ENCODE results near the gene CCDC120. TPM values are rescaled to one million over a fixed set of nuclear protein-coding genes. Genes with fewer than 3 reads are reported as not detected.

Gene CCDC120
- total RNA-seq, 1 experiment from 2014 or later, result 5.3 TPM

DNA sequence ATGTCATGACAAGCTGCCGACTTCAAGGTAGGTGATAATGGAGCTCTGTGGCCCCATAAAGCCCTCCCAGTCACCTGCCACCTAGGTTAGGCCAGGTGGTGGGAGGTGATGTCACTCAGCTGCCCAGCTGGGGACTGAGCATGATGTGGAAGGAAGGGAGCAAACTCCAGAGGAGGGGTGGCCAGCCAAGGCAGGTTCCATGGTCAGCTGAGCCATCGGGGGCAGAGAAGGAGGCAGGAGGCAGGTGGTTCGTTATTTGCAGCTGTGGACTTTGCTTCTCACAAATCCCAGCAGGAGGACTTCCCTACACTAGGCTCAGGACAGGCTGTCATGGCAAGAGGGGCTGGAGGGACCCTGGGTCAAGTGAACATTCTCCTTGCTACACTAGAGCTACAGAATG, 2.1 kb downstream of the CCDC120 start:
- intact Hi-C loops (cut with micrococcal nuclease), result no loop called here
- TF ChIP-seq EZH2phosphoT487 (IDR thresholded peaks at IDR 0.05; ENCODE audit: borderline replicate concordance, low read length), result no peak
- TF ChIP-seq, protein P1, sequence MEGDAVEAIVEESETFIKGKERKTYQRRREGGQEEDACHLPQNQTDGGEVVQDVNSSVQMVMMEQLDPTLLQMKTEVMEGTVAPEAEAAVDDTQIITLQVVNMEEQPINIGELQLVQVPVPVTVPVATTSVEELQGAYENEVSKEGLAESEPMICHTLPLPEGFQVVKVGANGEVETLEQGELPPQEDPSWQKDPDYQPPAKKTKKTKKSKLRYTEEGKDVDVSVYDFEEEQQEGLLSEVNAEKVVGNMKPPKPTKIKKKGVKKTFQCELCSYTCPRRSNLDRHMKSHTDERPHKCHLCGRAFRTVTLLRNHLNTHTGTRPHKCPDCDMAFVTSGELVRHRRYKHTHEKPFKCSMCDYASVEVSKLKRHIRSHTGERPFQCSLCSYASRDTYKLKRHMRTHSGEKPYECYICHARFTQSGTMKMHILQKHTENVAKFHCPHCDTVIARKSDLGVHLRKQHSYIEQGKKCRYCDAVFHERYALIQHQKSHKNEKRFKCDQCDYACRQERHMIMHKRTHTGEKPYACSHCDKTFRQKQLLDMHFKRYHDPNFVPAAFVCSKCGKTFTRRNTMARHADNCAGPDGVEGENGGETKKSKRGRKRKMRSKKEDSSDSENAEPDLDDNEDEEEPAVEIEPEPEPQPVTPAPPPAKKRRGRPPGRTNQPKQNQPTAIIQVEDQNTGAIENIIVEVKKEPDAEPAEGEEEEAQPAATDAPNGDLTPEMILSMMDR (conservative IDR thresholded peaks at IDR 0.05; ENCODE audit: low read depth, low read length), result no peak
- no peak for TF ChIP-seq EZH2 (IDR thresholded peaks at IDR 0.05; ENCODE audit: low read length, unreplicated experiment)
- DNase-seq (no peak), ATAC-seq (no peak)
- H3K27ac ChIP-seq (ENCODE audit: low read length), result no peak overlapping the region
- ChIA-PET POLR2A (ENCODE audit: unreplicated experiment) (no interaction called here), CTCF (no interaction called here)
- 0 out of 2 replicates have a peak, but pooled peaks cover 4% of the 10 kb centered on the region for H3K4me1 ChIP-seq (ENCODE audit: insufficient read depth, low read length)
- H3K27me3 ChIP-seq (ENCODE audit: low read length), result no peaks in the 10 kb centered on the region
- BruUV-seq (replicated peaks), result no TSS peak
- H3K9me3 ChIP-seq (ENCODE audit: low read length), result no peaks in the 10 kb centered on the region
- no peaks in the 10 kb centered on the region for H4K20me1 ChIP-seq (ENCODE audit: low read length)
- peaks cover 18% of the 10 kb centered on the region for H3K79me2 ChIP-seq (ENCODE audit: low read length)
- no peak overlapping the region for H3K4me3 ChIP-seq (ENCODE audit: low read length)
- H3K9ac ChIP-seq (ENCODE audit: low read length), result no peak overlapping the region
- H3K4me2 ChIP-seq (ENCODE audit: low read length), result no peak overlapping the region
- no peaks in the 10 kb centered on the region for H3K9me2 ChIP-seq (replicated peaks; ENCODE audit: low read length)
- H3F3A ChIP-seq (ENCODE audit: low read length, unreplicated experiment), result no peaks in the 10 kb centered on the region
- no peaks in the 10 kb centered on the region for H3K36me3 ChIP-seq (ENCODE audit: low read depth, low read length)
- H2AFZ ChIP-seq (ENCODE audit: low read length), result no peak overlapping the region

DNA sequence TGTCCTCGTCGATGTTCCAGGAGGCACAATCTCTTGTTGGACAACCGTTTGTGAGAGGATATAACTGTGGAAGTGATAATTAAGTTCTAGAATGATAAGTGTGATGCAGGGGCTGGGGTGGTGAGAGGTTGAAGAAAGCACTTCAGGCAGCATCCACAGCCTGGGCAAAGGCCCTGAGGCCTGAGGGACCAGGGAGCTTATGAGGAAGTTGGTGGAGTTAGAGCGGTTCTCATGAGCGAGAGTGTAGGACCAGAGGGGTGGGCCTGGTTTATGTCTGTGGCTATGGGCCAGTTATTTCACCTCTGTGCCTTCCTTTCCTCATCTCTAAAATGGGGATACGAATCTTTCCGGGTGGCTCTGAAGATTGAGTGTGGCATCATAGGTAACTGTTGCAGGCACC, 2.7 kb downstream of the CCDC120 start:
- POLR2A ChIA-PET (ENCODE audit: unreplicated experiment), result no interaction called here
- no peaks in the 10 kb centered on the region for H3F3A ChIP-seq (ENCODE audit: low read length, unreplicated experiment)
- H3K9me3 ChIP-seq (ENCODE audit: low read length), result no peaks in the 10 kb centered on the region
- peaks cover 18% of the 10 kb centered on the region for H3K79me2 ChIP-seq (ENCODE audit: low read length)
- H3K27ac ChIP-seq (ENCODE audit: low read length), result no peak overlapping the region
- no peaks in the 10 kb centered on the region for H3K36me3 ChIP-seq (ENCODE audit: low read depth, low read length)
- no peaks in the 10 kb centered on the region for H3K27me3 ChIP-seq (ENCODE audit: low read length)
- ATAC-seq, result no peak
- H3K4me3 ChIP-seq (ENCODE audit: low read length), result no peak overlapping the region
- no peaks in the 10 kb centered on the region for H3K9me2 ChIP-seq (replicated peaks; ENCODE audit: low read length)
- intact Hi-C loops (cut with micrococcal nuclease), result no loop called here
- DNase-seq, result no peak
- no peak overlapping the region for H2AFZ ChIP-seq (ENCODE audit: low read length)
- H3K4me2 ChIP-seq (ENCODE audit: low read length), result no peak overlapping the region
- TF ChIP-seq, protein P1 (conservative IDR thresholded peaks at IDR 0.05; ENCODE audit: low read depth, low read length), result no peak
- TF ChIP-seq EZH2phosphoT487 (IDR thresholded peaks at IDR 0.05; ENCODE audit: borderline replicate concordance, low read length) (no peak), EZH2 (IDR thresholded peaks at IDR 0.05; ENCODE audit: low read length, unreplicated experiment) (no peak)
- CTCF ChIA-PET, result no interaction called here
- no TSS peak for BruUV-seq (replicated peaks)
- no peaks in the 10 kb centered on the region for H4K20me1 ChIP-seq (ENCODE audit: low read length)
- H3K4me1 ChIP-seq (ENCODE audit: insufficient read depth, low read length), result 0 out of 2 replicates have a peak, but pooled peaks cover 4% of the 10 kb centered on the region
- H3K9ac ChIP-seq (ENCODE audit: low read length), result no peak overlapping the region

DNA sequence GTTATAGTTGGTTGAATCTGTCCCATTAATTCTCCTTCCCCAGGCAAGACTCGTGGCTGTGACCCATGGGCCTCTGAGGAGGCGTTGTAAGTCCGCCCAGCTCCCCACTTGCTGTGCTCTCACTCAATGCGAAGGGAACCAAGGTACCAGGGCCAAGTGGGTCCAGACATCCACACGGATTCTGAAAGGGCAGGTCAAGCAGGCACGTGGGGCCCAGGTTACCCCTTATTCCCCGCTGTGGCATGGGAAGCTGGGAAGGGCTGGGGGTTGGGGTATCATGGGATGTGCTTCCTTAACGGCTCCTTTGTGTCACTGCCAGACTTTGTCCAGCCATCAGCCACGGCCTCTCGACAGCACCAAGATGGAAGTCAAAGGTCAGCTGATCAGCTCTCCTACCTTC, 3.1 kb downstream of the CCDC120 start:
- no peak for TF ChIP-seq EZH2phosphoT487 (IDR thresholded peaks at IDR 0.05; ENCODE audit: borderline replicate concordance, low read length)
- POLR2A ChIA-PET (ENCODE audit: unreplicated experiment), result no interaction called here
- CTCF ChIA-PET, result no interaction called here

More for the DNA sequence above, 3.1 kb downstream of the CCDC120 start:
- H3K27me3 ChIP-seq (ENCODE audit: low read length), result no peaks in the 10 kb centered on the region
- ATAC-seq (no peak), DNase-seq (no peak)
- no peaks in the 10 kb centered on the region for H4K20me1 ChIP-seq (ENCODE audit: low read length)
- H3K4me3 ChIP-seq (ENCODE audit: low read length), result no peak overlapping the region
- no peaks in the 10 kb centered on the region for H3K9me2 ChIP-seq (replicated peaks; ENCODE audit: low read length)
- no TSS peak for BruUV-seq (replicated peaks)
- no peak overlapping the region for H2AFZ ChIP-seq (ENCODE audit: low read length)
- H3K27ac ChIP-seq (ENCODE audit: low read length), result no peak overlapping the region
- H3K9ac ChIP-seq (ENCODE audit: low read length), result no peak overlapping the region
- 0 out of 2 replicates have a peak, but pooled peaks cover 4% of the 10 kb centered on the region for H3K4me1 ChIP-seq (ENCODE audit: insufficient read depth, low read length)
- H3F3A ChIP-seq (ENCODE audit: low read length, unreplicated experiment), result no peaks in the 10 kb centered on the region
- intact Hi-C loops (cut with micrococcal nuclease), result no loop called here
- no peaks in the 10 kb centered on the region for H3K36me3 ChIP-seq (ENCODE audit: low read depth, low read length)
- no peaks in the 10 kb centered on the region for H3K9me3 ChIP-seq (ENCODE audit: low read length)
- H3K4me2 ChIP-seq (ENCODE audit: low read length), result no peak overlapping the region
- H3K79me2 ChIP-seq (ENCODE audit: low read length), result peaks cover 18% of the 10 kb centered on the region

Data from PC-3 (cell line).